HG03103 (cell line): ENCODE data around the gene NOP16.

Experiments used
- ATAC-seq: cut with Tn5 transposase; IDR thresholded peaks from one replicate; pipeline ENCODE4 v1.9.1; 2021; ENCODE audit warnings: low read depth; ENCODE audit not compliant: unreplicated experiment

NOP16 gene

GRCh38 chr5:176388444-176389134, at the start of gene NOP16, which contains the start of gene HIGD2A:
NOP16 (minus strand) TSS chr5:176388598; CDS start chr5:176388539, 59 bp downstream.
HIGD2A (plus strand) TSS chr5:176388751; CDS start chr5:176388820, 69 bp downstream.
- ATAC-seq: peak; percentile 82

- ATAC-seq: no peak
Measured at GRCh38 chr5:176436656-176437055, 48.3 kb upstream of the NOP16 start.

DNA sequence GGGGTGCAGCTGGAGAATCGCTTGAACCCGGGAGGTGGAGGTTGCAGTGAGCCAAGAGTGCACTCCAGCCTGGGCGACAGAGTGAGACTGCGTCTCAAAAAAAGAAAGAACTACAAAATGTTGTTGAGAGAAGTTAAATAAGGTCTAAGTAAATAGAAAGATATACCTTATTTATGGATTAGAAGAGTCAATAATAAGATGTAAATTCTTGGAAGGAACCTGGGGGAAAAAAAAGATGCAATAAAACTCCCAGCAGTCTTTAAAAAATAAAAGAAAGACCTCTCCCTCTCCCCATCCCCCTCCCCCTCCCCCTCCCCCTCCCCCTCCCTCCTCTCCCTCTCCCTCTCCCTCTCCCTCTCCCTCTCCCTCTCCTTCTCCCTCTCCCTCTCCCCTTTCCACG, 44.3 kb upstream of the NOP16 start:
- ATAC-seq: no peak

DNA sequence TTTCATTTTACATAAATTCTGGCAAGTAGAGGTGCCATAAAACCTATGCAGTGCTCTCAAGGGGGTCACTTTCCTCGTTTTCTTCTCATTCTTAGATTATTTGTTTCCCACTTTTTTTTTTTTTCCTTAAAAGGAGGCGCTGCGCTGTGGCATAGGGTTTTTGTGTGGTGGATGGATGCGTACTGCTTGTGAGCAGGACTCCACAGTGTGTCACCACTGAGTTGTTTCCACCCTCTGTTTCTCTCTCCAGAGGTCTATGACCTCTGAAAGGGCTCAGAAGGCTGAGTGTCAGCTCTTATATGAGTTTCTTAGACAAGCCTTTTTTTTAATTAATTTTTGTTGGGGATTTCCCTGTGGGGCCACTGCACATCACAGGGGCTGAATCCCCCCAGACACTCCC, 41.6 kb upstream of the NOP16 start:
- ATAC-seq: no peak

DNA sequence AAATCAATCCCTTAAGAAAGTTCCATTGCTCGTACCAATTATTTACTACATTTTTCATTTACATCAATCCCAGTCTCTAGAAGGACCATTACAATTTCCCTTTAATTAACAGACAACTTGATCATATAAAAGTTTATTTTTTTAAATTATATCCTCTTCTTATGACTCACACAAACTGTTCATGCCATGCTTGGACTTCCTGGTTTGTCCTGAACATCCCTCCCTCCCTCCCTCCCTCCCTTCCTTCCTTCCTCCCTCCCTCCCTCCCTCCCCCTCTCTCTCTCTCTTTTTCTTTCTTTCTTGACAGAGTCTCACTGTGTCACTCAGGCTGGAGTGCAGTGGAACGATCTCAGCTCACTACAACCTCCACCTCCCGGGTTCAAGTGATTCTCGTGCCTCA, 39.6 kb upstream of the NOP16 start:
- ATAC-seq: no peak

- no peak for ATAC-seq
Measured at GRCh38 chr5:176426876-176427275, 38.5 kb upstream of the NOP16 start.

GRCh38 chr5:176425791-176426190, 37.4 kb upstream of the NOP16 start:
- no peak for ATAC-seq

GRCh38 chr5:176425138-176425537, 36.7 kb upstream of the NOP16 start:
- ATAC-seq: no peak

- no peak for ATAC-seq
Measured at GRCh38 chr5:176424181-176424580, 35.8 kb upstream of the NOP16 start.

GRCh38 chr5:176420972-176421544, 32.7 kb upstream of the NOP16 start:
- ATAC-seq: no peak

GRCh38 chr5:176420086-176420485, 31.7 kb upstream of the NOP16 start:
- ATAC-seq: no peak

- no peak for ATAC-seq
Measured at GRCh38 chr5:176418251-176418650, 29.9 kb upstream of the NOP16 start.

DNA sequence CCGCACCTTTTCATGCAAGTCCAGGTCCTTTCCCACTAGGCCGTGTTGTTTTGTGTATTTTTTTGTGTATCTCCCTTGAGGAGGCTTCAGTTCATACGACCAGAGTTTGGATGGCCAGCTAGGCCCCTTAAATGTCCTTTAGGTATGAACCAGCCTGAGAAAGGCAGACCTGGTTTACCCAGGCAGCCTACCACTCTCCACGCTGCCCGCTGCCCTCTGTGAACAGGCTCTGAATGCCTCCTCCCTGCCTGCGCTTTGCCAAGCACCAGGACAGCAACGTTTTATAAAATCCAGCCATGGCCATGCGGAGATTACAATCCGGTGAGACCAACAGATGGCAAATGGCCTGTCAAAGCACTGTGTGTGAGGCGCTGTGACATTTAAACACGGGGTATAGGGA, 28.6 kb upstream of the NOP16 start:
- ATAC-seq: no peak

GRCh38 chr5:176415952-176416924, 27.8 kb upstream of the NOP16 start, which contains the start of gene CLTB:
CLTB (minus strand) TSS chr5:176416539; CDS start chr5:176416363, 176 bp downstream.
- peak; percentile 94 for ATAC-seq

- ATAC-seq: no peak
Measured at GRCh38 chr5:176415240-176415951, 27.0 kb upstream of the NOP16 start.

DNA sequence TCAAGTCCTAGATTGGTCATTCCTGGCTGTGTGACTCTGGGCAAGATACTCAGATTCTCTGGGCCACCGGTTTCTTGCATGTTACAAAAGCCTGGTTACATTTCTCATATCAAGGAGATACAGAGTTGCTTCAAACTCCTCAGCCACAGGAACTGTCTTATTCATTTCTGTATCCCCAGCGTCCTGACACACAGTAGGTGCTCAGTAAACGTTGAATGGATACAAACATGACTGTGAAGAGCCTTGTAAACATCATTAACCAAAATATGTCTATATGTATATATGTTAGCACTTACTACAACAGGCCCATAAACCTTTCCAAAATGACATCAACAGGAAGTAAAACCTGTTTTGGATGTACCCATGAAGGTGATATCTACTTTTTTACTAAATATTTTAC, 26.3 kb upstream of the NOP16 start:
- no peak for ATAC-seq

- ATAC-seq: no peak
Measured at GRCh38 chr5:176413709-176414191, 25.4 kb upstream of the NOP16 start.

- no peak for ATAC-seq
Measured at GRCh38 chr5:176413255-176413565, 24.8 kb upstream of the NOP16 start.

GRCh38 chr5:176412517-176413254, 24.3 kb upstream of the NOP16 start:
- ATAC-seq: no peak
